HTERT RPE-1 (cell line): ENCODE results near the gene MST1R.

ENCODE experiments used
- in situ Hi-C: fragments of 300-500 bp; cut with MboI; formaldehyde crosslinking; loops from 4 replicates; pipeline ENCODE4 v1.14.3; 2020; ENCODE audit warnings: low sequenced_read_pairs

Gene MST1R

DNA sequence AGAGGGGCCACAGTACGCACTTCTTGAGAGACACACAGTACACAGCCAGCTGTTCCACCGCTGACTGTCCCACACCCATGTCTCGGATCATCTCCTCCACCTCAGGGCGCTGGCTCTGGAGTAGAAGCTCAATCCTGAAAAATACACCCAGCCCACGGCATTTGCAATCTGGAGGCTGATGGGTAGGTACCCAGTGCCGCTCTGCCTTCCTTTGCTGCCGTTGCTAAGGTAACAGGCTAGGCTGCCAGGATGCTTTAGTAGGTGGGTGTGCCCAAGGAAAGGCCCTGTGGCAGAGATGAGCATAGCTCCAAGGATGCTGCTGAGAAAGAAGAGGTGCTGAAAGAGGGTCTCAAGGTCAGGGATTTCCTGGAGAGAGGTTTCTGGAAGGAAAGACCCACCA lies 61.9 kb downstream of the MST1R start:
- in situ Hi-C loops = no loop called here

DNA sequence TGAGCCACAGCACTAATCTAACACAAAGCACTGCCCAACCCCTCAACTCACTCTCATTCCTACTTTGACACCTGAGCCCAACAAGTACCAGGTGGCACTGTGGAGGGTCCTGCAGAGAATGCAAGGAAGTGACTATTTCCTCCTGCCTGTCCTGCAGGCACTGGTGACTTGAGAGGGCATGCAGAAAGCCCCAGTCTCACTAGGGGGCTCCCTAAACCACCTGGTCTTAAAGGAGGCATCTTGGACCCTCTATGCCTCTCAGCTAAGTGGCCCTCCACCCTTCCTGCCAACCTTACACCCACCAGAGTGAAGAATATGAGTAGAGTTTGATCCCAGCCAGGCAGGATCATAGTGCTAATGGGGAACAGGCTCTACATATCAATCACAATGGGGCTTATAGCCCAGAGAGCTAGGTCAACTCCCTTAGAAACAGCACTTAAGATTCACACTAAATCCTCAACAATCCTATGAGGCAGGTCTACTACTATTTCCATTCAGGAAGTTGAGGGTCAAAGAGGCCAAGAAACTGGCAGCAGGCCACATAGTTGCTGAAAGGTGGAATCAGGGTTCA lies 62.5 kb downstream of the MST1R start:
- in situ Hi-C loops = no loop called here

DNA sequence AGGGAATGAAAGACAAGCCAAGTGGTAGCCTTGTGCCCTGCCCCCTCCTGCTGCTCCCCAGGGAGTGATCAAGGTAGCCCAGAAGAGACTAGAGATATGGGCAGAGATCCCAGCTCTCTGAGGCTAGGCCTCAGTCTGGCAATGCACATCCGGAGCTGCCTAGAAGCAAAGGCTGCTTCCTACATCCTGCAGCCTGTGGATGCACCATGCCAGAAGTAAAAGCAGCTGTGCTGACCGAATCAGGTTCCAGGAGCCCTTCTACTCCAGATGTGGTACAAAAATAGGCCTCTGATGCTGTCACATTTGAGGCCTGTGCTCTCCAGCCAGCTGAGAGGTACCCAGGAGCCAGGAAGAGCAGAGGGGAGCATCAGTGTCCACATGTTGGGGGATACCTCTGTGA lies 63.3 kb downstream of the MST1R start:
- in situ Hi-C loops = no loop called here

DNA sequence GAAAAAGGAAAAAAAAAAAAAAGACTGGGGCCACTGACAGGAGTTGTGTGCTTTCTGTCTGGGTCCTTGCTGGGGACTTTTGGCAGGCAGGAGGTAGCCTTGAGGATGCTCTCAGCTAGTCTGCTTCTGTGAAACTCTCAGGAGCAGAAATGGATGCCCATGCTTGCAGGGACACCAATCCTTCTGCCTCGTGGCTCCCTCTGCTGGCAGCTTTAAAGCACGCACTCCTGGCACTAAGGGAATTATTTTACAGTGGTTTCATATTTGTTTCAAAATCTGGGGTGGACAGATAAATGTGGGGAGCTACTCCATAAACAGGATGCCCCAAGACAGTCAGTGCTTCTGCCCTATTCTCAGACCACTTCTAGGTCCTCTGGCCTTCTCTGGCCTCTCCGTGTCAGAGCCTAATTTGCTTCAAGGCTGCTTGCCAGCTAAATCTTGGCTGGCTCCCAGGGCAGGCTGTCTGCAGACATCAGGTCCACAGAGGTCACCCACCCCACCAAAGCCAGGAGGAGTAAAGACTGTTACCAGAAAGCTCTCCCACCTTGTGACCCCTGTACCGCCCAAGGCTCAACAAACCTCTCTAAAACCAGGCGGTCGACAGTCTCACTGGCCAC lies 64.4 kb downstream of the MST1R start:
- in situ Hi-C loops = no loop called here
